ENCODE measurements around the gene ANO3.

The ANO3 gene

GRCh38 chr11:26329206-26329605, 2.7 kb upstream of the ANO3 start:
- H3K4me3 ChIP-seq (ENCODE audit: low read depth, low read length) = no peak overlapping the region
- TF ChIP-seq, protein P1, sequence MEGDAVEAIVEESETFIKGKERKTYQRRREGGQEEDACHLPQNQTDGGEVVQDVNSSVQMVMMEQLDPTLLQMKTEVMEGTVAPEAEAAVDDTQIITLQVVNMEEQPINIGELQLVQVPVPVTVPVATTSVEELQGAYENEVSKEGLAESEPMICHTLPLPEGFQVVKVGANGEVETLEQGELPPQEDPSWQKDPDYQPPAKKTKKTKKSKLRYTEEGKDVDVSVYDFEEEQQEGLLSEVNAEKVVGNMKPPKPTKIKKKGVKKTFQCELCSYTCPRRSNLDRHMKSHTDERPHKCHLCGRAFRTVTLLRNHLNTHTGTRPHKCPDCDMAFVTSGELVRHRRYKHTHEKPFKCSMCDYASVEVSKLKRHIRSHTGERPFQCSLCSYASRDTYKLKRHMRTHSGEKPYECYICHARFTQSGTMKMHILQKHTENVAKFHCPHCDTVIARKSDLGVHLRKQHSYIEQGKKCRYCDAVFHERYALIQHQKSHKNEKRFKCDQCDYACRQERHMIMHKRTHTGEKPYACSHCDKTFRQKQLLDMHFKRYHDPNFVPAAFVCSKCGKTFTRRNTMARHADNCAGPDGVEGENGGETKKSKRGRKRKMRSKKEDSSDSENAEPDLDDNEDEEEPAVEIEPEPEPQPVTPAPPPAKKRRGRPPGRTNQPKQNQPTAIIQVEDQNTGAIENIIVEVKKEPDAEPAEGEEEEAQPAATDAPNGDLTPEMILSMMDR (IDR thresholded peaks at IDR 0.05; ENCODE audit: control insufficient read depth, extremely low read depth, insufficient read depth) = no peak
- no peak for DNase-seq (ENCODE audit: low read depth)

DNA sequence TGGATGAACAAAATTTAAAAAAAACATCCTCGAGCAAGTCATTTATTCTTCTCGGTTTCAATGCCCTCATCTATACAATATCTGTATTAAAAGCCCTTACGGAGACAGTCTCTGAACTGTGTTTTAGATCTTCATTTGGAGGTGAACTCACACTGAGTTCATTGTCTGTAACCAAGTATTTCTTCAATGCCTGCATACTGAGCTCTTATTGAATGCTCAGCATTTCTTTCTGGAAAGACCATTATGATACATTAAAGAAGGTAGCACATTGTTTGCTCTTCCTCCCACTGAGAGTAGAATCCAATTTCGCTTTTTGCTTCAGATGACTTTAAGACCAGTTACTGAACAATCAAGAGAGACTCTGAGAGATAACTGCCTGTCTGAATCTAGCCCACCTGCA, 1.7 kb upstream of the ANO3 start:
- DNase-seq (ENCODE audit: low read depth) = no peak
- TF ChIP-seq, protein P1 (IDR thresholded peaks at IDR 0.05; ENCODE audit: control insufficient read depth, extremely low read depth, insufficient read depth) = no peak

DNA sequence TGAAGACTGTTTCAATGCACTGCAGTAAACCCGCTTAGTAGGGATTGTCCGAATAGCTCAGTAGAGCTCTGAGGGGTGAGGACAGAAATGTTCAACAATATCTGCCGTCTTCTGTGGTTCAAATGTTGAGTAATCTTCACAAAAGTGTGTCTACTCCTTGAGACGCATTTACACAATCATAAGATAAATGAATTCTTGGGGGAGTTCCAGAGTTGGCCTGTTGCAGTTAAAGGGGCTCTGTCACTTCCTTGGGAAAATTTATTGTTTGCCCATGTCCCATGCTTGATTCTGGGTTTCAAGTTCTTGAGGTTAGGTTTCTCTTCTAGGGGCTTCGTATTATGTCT, 614 bp downstream of the ANO3 start:
- H3K4me3 ChIP-seq (ENCODE audit: low read depth, low read length) = peak overlapping the region; percentile 37; the same call in 1 of the 2 replicates
- no peak for DNase-seq (ENCODE audit: low read depth)
- TF ChIP-seq, protein P1 (IDR thresholded peaks at IDR 0.05; ENCODE audit: control insufficient read depth, extremely low read depth, insufficient read depth) = no peak

More for the DNA sequence above, 1.7 kb upstream of the ANO3 start:
- no peak overlapping the region for H3K4me3 ChIP-seq (ENCODE audit: low read depth, low read length)

- DNase-seq (ENCODE audit: low read depth) = no peak
- TF ChIP-seq, protein P1 (IDR thresholded peaks at IDR 0.05; ENCODE audit: control insufficient read depth, extremely low read depth, insufficient read depth) = no peak
- no peak overlapping the region for H3K4me3 ChIP-seq (ENCODE audit: low read depth, low read length)
Measured at GRCh38 chr11:26333906-26334305, 2.0 kb downstream of the ANO3 start.

GRCh38 chr11:26335903-26336302, 4.0 kb downstream of the ANO3 start:
- no peak overlapping the region for H3K4me3 ChIP-seq (ENCODE audit: low read depth, low read length)
- no peak for DNase-seq (ENCODE audit: low read depth)
- TF ChIP-seq, protein P1 (IDR thresholded peaks at IDR 0.05; ENCODE audit: control insufficient read depth, extremely low read depth, insufficient read depth) = no peak

- H3K4me3 ChIP-seq (ENCODE audit: low read depth, low read length) = no peak overlapping the region
- TF ChIP-seq, protein P1 (IDR thresholded peaks at IDR 0.05; ENCODE audit: control insufficient read depth, extremely low read depth, insufficient read depth) = no peak
- DNase-seq (ENCODE audit: low read depth) = no peak
Measured at GRCh38 chr11:26344647-26345046, 12.7 kb downstream of the ANO3 start.

DNA sequence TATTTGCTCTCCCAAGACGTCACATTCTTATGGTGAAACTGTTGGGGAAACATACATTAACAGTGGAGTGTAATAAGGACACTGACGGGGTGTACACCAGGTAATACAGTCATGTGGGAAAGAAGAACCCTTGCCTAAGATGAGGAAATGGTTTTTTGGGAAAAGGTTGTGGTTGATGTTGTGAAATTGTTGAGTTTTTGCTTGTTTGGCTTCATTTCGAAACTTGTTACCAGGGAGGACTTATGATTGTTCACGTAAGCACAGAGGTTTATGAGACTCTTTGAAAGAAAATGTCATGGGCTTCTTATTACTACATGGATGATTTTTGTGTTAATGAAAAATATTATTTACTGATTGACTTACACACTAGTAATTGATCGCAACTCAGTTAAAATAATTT, 16.8 kb downstream of the ANO3 start:
- H3K4me3 ChIP-seq (ENCODE audit: low read depth, low read length) = no peak overlapping the region
- no peak for DNase-seq (ENCODE audit: low read depth)
- TF ChIP-seq, protein P1 (IDR thresholded peaks at IDR 0.05; ENCODE audit: control insufficient read depth, extremely low read depth, insufficient read depth) = no peak
